ENCODE data around the gene BPHL. TPM values are rescaled to one million over a fixed set of nuclear protein-coding genes. Genes with fewer than 3 reads are reported as not detected.
"Not testable (repeated sequence)": the region's sequence is repeated elsewhere in the genome, so short reads cannot be mapped to it uniquely, and the experiment has no call there.

The BPHL gene
- total and polyA plus RNA-seq, 4 donors = 6.0 to 14.9 (median 13.0) TPM

DNA sequence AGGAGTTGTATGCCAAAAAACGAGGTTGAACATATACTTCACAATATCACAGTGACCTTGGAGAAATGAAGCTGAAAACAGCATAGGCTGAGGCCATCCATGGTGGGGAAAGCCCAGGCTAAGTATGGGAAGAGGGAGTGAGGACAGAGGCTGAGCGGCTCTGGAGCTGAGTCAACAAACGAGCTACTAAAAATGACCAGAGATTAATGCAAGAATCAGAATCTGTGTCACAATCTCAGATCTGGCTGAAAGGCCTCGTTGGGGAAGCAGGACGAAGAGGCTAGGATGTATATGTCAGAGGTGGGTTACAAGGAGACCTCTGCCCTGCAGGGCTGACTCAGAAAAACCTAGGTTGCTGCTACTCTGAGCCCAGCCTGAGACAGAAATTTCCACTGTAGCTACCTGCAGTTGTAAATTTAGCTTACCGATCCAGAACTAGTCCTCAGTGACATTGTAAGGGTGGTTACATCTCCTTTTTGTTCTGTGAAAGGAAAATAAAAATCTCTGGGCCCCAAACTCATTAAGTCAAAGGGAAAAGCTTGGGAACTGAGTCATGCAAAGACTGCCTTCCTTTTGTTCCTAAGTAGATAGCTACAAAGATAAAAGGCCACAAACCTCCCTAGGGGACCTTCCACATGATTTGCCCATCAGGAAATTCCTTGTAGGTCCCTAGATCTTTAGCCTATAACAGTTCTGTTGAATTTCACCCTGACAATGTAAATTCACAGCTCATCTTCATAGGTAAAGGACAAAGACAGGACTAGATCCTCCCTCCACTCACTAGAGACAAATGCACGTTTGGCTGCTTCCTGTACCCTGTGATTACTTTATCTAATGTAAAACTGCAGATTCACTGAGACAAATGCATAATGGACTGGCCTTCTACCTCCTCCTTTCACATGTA is 47.4 kb downstream of the BPHL start:
- H3K27ac ChIP-seq (ENCODE audit: low read depth in 1 of 2, low read length in 1 of 2) = peak overlapping the region in 1 of 2 donors; percentile 61
- DNase-seq (no peak), ATAC-seq (ENCODE audit: insufficient read depth, low FRiP score) (no peak)
- H3K4me3 ChIP-seq = no peak overlapping the region
- peaks cover 0 to 4% (median 0%) of the 10 kb centered on the region in 4 donors for H3K9me3 ChIP-seq (ENCODE audit: control insufficient read depth in 4 of 4, insufficient read depth in 3 of 4, low read length in 3 of 4)
- H3K36me3 ChIP-seq (ENCODE audit: control insufficient read depth in 4 of 4, insufficient read depth in 4 of 4, low read length in 4 of 4) = no peaks in the 10 kb centered on the region
- peaks cover 0 to 3% (median 0%) of the 10 kb centered on the region in 5 donors for H3K4me1 ChIP-seq (ENCODE audit: control insufficient read depth in 5 of 5, insufficient read depth in 5 of 5, low read length in 5 of 5)
- H3K9ac ChIP-seq (ENCODE audit: insufficient read depth in 1 of 2, low read length in 2 of 2) = no peak overlapping the region
- no peaks in the 10 kb centered on the region for H3K27me3 ChIP-seq (ENCODE audit: control insufficient read depth in 3 of 3, insufficient read depth in 3 of 3, low read length in 2 of 3)
- 61 to 65% methylated on average over 7 of the region's 7 CpGs for WGBS, 2 donors
- TF ChIP-seq, protein P1, sequence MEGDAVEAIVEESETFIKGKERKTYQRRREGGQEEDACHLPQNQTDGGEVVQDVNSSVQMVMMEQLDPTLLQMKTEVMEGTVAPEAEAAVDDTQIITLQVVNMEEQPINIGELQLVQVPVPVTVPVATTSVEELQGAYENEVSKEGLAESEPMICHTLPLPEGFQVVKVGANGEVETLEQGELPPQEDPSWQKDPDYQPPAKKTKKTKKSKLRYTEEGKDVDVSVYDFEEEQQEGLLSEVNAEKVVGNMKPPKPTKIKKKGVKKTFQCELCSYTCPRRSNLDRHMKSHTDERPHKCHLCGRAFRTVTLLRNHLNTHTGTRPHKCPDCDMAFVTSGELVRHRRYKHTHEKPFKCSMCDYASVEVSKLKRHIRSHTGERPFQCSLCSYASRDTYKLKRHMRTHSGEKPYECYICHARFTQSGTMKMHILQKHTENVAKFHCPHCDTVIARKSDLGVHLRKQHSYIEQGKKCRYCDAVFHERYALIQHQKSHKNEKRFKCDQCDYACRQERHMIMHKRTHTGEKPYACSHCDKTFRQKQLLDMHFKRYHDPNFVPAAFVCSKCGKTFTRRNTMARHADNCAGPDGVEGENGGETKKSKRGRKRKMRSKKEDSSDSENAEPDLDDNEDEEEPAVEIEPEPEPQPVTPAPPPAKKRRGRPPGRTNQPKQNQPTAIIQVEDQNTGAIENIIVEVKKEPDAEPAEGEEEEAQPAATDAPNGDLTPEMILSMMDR (IDR thresholded peaks at IDR 0.05; ENCODE audit: control extremely low read depth, extremely low read depth) = no peak

DNA sequence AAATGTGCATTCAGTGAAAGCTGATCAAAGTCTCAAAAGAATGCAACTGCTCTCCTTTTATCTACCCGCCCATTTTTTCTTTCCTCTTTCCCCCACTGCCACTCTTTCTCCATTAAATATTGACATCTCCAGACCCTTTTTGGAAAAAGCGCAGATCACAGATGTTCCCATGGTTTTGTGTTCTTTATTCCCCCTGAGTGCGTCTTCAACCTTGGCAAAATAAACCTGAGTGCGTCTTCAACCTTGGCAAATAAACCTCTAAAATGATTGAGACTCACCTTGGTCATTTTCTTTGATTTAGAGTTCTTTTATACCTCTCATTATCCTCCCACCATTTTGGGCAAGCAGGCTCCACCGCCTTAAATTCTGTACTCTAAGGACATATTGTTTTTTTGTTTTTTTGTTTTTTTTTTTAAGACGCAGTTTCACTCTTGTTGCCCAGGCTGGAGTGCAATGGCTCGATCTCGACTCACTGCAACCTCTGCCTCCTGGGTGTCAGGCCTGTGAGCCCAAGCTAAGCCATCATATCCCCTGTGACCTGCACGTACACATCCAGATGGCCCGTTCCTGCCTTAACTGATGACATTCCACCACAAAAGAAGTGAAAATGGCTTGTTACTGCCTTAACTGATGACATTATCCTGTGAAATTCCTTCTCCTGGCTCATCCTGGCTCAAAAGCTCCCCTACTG is 48.2 kb downstream of the BPHL start:
- H3K4me3 ChIP-seq; H3K9ac ChIP-seq (ENCODE audit: insufficient read depth in 1 of 2, low read length in 2 of 2); H3K9me3 ChIP-seq (ENCODE audit: control insufficient read depth in 4 of 4, insufficient read depth in 3 of 4, low read length in 3 of 4); H3K27me3 ChIP-seq (ENCODE audit: control insufficient read depth in 3 of 3, insufficient read depth in 3 of 3, low read length in 2 of 3); DNase-seq; H3K4me1 ChIP-seq (ENCODE audit: control insufficient read depth in 5 of 5, insufficient read depth in 5 of 5, low read length in 5 of 5); H3K36me3 ChIP-seq (ENCODE audit: control insufficient read depth in 4 of 4, insufficient read depth in 4 of 4, low read length in 4 of 4); ATAC-seq (ENCODE audit: insufficient read depth, low FRiP score); H3K27ac ChIP-seq (ENCODE audit: low read depth in 1 of 2, low read length in 1 of 2): not testable (repeated sequence)
- WGBS, 2 donors = 90 to 95% methylated on average over 10 of the region's 10 CpGs

DNA sequence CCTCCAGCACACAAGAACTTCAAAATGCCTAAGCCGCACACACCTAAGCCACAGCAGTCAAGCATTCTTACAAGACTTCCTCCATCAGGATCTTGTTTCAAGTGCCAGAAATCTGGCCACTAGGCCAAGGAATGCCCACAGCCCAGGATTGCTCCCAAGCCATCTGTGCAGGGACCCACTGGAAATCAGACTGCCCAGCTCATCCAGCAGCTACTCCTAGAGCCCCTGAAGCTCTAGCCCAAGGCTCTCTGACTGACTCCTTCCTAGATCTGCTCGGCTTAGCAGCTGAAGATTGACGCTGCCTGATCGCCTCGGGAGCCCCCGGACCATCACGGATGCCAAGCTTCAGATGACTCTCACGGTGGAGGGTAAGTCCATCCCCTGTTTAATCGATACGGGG is 49.5 kb downstream of the BPHL start:
- H3K9me3 ChIP-seq (ENCODE audit: control insufficient read depth in 4 of 4, insufficient read depth in 3 of 4, low read length in 3 of 4); H3K36me3 ChIP-seq (ENCODE audit: control insufficient read depth in 4 of 4, insufficient read depth in 4 of 4, low read length in 4 of 4); H3K27ac ChIP-seq (ENCODE audit: low read depth in 1 of 2, low read length in 1 of 2); H3K27me3 ChIP-seq (ENCODE audit: control insufficient read depth in 3 of 3, insufficient read depth in 3 of 3, low read length in 2 of 3); H3K4me1 ChIP-seq (ENCODE audit: control insufficient read depth in 5 of 5, insufficient read depth in 5 of 5, low read length in 5 of 5); H3K9ac ChIP-seq (ENCODE audit: insufficient read depth in 1 of 2, low read length in 2 of 2); H3K4me3 ChIP-seq; DNase-seq; ATAC-seq (ENCODE audit: insufficient read depth, low FRiP score): not testable (repeated sequence)
- 92 to 97% methylated on average over 10 of the region's 10 CpGs for WGBS, 2 donors

DNA sequence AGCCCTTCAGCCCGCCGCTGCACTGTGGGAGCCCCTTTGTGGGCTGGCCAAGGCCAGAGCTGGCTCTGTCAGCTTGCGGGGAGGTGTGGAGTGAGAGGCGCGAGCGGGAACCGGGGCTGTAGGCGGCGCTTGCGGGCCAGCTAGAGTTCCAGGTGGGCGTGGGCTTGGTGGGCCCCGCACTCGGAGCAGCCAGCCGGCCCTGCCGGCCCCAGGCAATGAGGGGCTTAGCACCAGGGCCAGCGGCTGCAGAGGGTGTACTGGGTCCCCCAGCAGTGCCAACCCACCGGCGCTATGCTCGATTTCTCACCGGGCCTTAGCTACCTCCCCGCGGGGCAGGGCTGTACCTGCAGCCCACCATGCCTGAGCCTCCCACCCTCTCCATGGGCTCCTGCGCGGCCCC is 52.2 kb downstream of the BPHL start:
- H3K4me3 ChIP-seq; ATAC-seq (ENCODE audit: insufficient read depth, low FRiP score); H3K27ac ChIP-seq (ENCODE audit: low read depth in 1 of 2, low read length in 1 of 2); H3K9ac ChIP-seq (ENCODE audit: insufficient read depth in 1 of 2, low read length in 2 of 2); H3K36me3 ChIP-seq (ENCODE audit: control insufficient read depth in 4 of 4, insufficient read depth in 4 of 4, low read length in 4 of 4); H3K9me3 ChIP-seq (ENCODE audit: control insufficient read depth in 4 of 4, insufficient read depth in 3 of 4, low read length in 3 of 4); DNase-seq; H3K4me1 ChIP-seq (ENCODE audit: control insufficient read depth in 5 of 5, insufficient read depth in 5 of 5, low read length in 5 of 5); H3K27me3 ChIP-seq (ENCODE audit: control insufficient read depth in 3 of 3, insufficient read depth in 3 of 3, low read length in 2 of 3): not testable (repeated sequence)
- WGBS, 2 donors = 90 to 93% methylated on average over 19 to 24 of the region's 24 CpGs

DNA sequence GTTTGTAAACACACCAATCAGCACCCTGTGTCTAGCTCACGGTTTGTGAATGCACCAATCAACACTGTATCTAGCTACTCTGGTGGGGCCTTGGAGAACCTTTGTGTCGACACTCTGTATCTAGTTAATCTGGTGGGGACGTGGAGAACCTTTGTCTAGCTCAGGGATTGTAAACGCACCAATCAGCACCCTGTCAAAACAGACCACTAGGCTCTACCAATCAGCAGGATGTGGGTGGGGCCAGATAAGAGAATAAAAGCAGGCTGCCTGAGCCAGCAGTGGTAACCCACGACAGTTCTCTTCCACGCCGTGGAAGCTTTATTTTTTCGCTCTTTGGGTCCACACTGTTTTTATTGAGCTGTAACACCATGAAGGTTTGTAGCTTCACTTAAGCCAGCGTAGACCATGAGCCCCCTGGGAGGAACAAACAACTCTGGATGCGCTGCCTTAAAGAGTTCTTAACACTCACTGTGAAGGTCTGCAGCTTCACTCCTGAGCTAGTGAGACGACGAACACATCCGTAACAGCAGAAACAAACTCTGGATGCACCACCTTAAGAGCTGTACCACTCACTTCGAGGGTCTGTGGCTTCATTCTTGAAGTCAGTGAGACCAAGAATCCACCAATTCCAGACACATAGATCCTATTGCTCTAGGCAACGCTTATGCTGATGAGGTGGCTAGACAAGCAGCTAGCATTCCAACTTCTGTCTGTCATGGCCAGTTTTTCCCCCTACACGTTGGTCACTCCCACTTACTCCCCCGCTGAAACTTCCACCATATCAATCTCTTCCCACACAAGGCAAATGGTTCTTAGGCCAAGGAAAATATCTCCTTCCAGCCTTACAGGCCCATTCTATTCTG is 53.0 kb downstream of the BPHL start:
- H3K4me1 ChIP-seq (ENCODE audit: control insufficient read depth in 5 of 5, insufficient read depth in 5 of 5, low read length in 5 of 5); DNase-seq; H3K36me3 ChIP-seq (ENCODE audit: control insufficient read depth in 4 of 4, insufficient read depth in 4 of 4, low read length in 4 of 4); H3K27ac ChIP-seq (ENCODE audit: low read depth in 1 of 2, low read length in 1 of 2); H3K9ac ChIP-seq (ENCODE audit: insufficient read depth in 1 of 2, low read length in 2 of 2); ATAC-seq (ENCODE audit: insufficient read depth, low FRiP score); H3K9me3 ChIP-seq (ENCODE audit: control insufficient read depth in 4 of 4, insufficient read depth in 3 of 4, low read length in 3 of 4); H3K27me3 ChIP-seq (ENCODE audit: control insufficient read depth in 3 of 3, insufficient read depth in 3 of 3, low read length in 2 of 3); H3K4me3 ChIP-seq: not testable (repeated sequence)
- 91 to 94% methylated on average over 17 of the region's 17 CpGs for WGBS, 2 donors

DNA sequence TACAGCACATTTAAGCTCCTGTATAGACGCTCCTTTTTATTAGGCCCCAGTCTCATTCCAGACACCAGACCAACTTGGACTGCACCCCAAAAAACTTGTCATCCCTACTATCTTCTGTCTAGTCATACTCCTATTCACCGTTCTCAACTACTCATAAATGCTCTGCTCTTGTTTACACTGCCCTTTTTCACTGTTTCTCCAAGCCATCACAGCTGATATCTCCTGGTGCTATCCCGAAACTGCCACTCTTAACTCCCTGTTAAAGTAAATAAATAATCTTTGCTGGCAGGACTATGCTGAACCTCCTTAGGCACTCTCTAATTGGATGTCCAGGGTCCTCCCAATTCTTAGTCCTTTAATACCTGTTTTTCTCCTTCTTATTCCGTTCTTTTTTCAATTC is 54.3 kb downstream of the BPHL start:
- not testable (repeated sequence) for H3K27ac ChIP-seq (ENCODE audit: low read depth in 1 of 2, low read length in 1 of 2); H3K27me3 ChIP-seq (ENCODE audit: control insufficient read depth in 3 of 3, insufficient read depth in 3 of 3, low read length in 2 of 3); DNase-seq; H3K4me3 ChIP-seq; H3K4me1 ChIP-seq (ENCODE audit: control insufficient read depth in 5 of 5, insufficient read depth in 5 of 5, low read length in 5 of 5); H3K9me3 ChIP-seq (ENCODE audit: control insufficient read depth in 4 of 4, insufficient read depth in 3 of 4, low read length in 3 of 4); H3K36me3 ChIP-seq (ENCODE audit: control insufficient read depth in 4 of 4, insufficient read depth in 4 of 4, low read length in 4 of 4); ATAC-seq (ENCODE audit: insufficient read depth, low FRiP score); H3K9ac ChIP-seq (ENCODE audit: insufficient read depth in 1 of 2, low read length in 2 of 2)
- 90 to 95% methylated on average over 4 of the region's 4 CpGs for WGBS, 2 donors

DNA sequence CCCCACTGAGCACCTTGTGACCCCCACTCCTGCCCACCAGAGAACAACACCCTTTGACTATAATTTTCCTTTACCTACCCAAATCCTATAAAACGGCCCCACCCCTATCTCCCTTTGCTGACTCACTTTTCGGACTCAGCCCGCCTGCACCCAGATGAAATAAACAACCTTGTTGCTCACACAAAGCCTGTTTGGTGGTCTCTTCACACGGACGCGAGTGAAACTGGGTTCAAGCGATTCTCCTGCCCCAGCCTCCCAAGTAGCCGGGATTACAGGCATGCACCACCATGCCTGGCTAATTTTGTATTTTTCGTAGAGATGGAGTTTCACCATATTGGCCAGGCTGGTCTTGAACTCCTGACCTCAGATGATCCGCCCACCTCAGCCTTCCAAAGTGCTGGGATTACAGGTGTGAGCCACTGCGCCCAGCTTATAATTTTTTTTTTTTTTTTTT is 55.2 kb downstream of the BPHL start:
- DNase-seq; H3K4me1 ChIP-seq (ENCODE audit: control insufficient read depth in 5 of 5, insufficient read depth in 5 of 5, low read length in 5 of 5); H3K9ac ChIP-seq (ENCODE audit: insufficient read depth in 1 of 2, low read length in 2 of 2); H3K36me3 ChIP-seq (ENCODE audit: control insufficient read depth in 4 of 4, insufficient read depth in 4 of 4, low read length in 4 of 4); H3K27me3 ChIP-seq (ENCODE audit: control insufficient read depth in 3 of 3, insufficient read depth in 3 of 3, low read length in 2 of 3); ATAC-seq (ENCODE audit: insufficient read depth, low FRiP score); H3K9me3 ChIP-seq (ENCODE audit: control insufficient read depth in 4 of 4, insufficient read depth in 3 of 4, low read length in 3 of 4); H3K27ac ChIP-seq (ENCODE audit: low read depth in 1 of 2, low read length in 1 of 2); H3K4me3 ChIP-seq: not testable (repeated sequence)
- 93 to 95% methylated on average over 11 of the region's 11 CpGs for WGBS, 2 donors

All from lung (tissue), 12 donors.